Measurements from ENCODE around the gene DUSP6.

DNA sequence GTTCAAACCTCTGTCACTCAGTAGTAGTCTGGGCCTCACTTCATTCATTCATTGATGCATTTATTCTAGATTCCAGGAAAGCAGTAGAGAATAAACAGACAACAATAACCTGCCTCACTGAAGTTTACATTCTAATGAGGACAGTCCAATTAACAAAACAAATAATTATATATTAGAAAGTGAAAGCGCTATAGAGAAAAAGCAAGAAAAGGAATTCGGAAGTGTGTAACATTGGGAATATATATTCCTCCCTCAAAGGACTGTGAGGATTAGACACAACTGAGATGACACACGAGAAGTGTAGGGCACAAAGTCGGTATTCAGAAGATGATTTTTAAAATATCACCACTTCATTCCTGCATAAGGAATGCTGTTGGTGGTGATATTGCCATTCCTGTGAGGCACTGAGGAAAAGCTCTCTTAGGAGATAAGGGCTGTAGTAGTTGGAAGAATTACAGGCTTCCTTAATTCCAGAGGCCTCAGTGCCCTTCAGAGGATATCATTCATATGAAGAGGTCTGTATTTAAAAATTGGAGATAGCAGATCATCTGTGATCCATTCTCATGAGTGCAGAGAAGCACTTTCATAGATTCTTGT is 3.9 kb upstream of the DUSP6 start:
- TF ChIP-seq POLR2A (IDR thresholded peaks at IDR 0.05; ENCODE audit: low read depth, low read length) (no peak), POLR2AphosphoS5 (IDR thresholded peaks at IDR 0.05; ENCODE audit: low read depth, low read length) (no peak), TAF1 (IDR thresholded peaks at IDR 0.05; ENCODE audit: borderline replicate concordance, low read depth, low read length) (no peak)
